Measurements from ENCODE around the gene KLK10.

KLK10 gene

DNA sequence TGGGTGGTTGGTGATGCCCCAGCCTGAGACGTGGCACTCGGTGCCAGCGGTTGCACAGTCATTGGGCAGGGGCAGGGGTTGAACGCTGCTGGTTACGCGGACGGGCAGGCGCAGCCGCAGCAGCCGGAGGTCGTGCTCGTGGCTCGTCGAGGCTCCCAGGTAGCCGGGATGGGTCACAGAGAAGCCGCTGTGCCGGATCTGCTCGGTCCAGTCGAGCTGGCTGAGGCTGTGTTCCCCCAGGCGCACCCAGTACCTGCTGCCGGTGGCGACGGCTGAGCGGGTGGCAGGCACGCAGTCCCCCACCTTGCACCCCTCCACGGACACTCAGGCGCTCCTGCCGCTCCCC, 12.3 kb upstream of the KLK10 start:
- TF ChIP-seq, protein P1, sequence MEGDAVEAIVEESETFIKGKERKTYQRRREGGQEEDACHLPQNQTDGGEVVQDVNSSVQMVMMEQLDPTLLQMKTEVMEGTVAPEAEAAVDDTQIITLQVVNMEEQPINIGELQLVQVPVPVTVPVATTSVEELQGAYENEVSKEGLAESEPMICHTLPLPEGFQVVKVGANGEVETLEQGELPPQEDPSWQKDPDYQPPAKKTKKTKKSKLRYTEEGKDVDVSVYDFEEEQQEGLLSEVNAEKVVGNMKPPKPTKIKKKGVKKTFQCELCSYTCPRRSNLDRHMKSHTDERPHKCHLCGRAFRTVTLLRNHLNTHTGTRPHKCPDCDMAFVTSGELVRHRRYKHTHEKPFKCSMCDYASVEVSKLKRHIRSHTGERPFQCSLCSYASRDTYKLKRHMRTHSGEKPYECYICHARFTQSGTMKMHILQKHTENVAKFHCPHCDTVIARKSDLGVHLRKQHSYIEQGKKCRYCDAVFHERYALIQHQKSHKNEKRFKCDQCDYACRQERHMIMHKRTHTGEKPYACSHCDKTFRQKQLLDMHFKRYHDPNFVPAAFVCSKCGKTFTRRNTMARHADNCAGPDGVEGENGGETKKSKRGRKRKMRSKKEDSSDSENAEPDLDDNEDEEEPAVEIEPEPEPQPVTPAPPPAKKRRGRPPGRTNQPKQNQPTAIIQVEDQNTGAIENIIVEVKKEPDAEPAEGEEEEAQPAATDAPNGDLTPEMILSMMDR (IDR thresholded peaks at IDR 0.05) = no peak

- TF ChIP-seq, protein P1 (IDR thresholded peaks at IDR 0.05) = no peak
Measured at GRCh38 chr19:51031220-51031879, 11.8 kb upstream of the KLK10 start.

DNA sequence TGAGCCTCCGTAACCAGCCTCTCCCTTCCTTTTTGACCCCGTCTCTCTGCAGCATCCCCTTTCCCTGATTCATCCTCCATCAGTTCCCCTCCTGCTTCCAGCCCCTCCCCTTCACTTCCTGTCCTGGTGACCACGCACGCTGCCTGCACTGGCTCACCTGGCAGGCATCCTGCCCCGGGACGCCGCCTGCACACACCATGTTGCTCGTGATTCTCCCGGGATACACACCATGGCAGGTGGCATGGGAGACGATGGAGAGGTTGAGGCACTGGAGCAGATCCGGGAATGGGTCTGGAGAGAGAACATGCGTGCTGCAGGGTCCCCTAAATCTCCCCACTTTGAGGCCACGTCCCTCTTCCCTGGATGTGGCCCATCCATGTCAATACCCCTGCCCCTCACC, 11.1 kb upstream of the KLK10 start:
- TF ChIP-seq, protein P1 (IDR thresholded peaks at IDR 0.05) = no peak

DNA sequence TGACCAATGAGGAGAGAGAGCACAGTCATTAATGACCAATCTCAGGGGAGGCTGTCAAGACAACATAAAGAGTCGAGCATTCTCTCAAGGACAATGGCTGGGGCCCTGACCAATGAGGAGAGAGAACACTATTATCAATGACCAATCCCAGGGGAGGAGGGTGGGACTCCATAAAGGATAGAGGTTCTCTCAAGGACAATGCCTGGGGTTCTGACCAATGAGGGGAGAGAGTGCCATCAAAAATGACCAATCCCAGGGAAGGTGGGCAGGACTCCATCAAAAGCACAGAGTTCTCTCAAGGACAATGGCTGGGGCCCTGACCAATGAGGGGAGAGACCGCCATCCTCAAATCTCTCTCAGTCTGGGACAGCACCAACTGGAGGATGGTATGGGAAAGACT, 10.2 kb upstream of the KLK10 start:
- TF ChIP-seq, protein P1 (IDR thresholded peaks at IDR 0.05) = no peak

DNA sequence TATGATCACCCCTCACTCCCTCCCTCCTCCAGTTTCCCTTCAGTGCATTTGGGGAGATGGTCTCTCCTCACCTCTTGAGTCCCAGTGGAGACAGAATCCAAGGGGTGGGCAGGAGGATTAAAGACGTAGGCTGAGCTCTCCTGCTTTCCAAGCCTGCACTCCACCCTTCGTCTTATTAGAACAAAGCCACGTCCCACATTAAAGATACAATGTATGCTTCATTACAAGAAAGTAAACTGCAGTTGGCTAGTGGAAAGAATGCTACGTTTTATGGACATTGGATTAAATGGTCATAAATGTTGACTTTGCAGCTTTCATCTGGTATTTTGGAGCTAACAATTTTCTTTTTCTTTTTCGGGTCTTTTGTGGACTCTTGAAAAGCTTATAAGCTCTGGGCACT, 8.4 kb upstream of the KLK10 start:
- TF ChIP-seq, protein P1 (IDR thresholded peaks at IDR 0.05) = no peak

- TF ChIP-seq, protein P1 (IDR thresholded peaks at IDR 0.05) = no peak
Measured at GRCh38 chr19:51027126-51027806, 7.8 kb upstream of the KLK10 start.

DNA sequence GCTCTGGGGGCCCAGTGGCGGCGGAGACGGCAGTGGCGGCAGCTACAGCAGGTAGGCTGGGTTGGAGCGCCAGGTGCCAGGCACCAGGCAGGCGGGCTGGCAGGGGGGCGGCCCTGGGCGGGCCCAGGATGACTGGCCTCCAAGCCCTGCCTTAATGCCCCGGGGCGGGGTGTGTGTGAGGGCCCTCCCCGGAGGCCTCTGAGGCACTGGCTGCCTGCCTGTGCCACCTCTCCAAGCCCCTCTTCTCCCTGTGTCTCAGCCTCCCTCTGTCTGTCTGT, 7.0 kb upstream of the KLK10 start, which contains the start of gene KLK11:
KLK11 (minus strand) TSS at position 63 of the 278 bp plus-strand sequence. CDS start 985 bp downstream, outside the sequence.
- TF ChIP-seq, protein P1 (IDR thresholded peaks at IDR 0.05) = no peak
